COLO829 (cell line): ENCODE results near the gene LGALS7.
"Not testable (repeated sequence)": the region's sequence is repeated elsewhere in the genome, so short reads cannot be mapped to it uniquely, and the experiment has no call there.

ENCODE experiments used
- DNase-seq: peaks from one replicate; pipeline ENCODE4 v3.0.0; 2012; ENCODE audit warnings: low spot score

LGALS7 gene

GRCh38 chr19:38770949-38771275 lies 2.4 kb downstream of the LGALS7 start:
- DNase-seq = not testable (repeated sequence)

GRCh38 chr19:38770228-38770948 lies 2.9 kb downstream of the LGALS7 start:
- not testable (repeated sequence) for DNase-seq

- no peak for DNase-seq
Measured at GRCh38 chr19:38769635-38770211, 3.6 kb downstream of the LGALS7 start.

- DNase-seq = no peak
Measured at GRCh38 chr19:38766276-38767047, 6.9 kb downstream of the LGALS7 start.

GRCh38 chr19:38765214-38765613 lies 8.1 kb downstream of the LGALS7 start:
- DNase-seq = no peak

- DNase-seq = no peak
Measured at GRCh38 chr19:38763795-38764220, 9.5 kb downstream of the LGALS7 start.

- DNase-seq = not testable (repeated sequence)
Measured at GRCh38 chr19:38761884-38762389, 11.4 kb downstream of the LGALS7 start.

- not testable (repeated sequence) for DNase-seq
Measured at GRCh38 chr19:38760805-38761517, 12.4 kb downstream of the LGALS7 start.

- peak; percentile 69 for DNase-seq
Measured at GRCh38 chr19:38759590-38760003, 13.7 kb downstream of the LGALS7 start.

GRCh38 chr19:38754196-38754595 lies 19.1 kb downstream of the LGALS7 start:
- DNase-seq = not testable (repeated sequence)

GRCh38 chr19:38753783-38754182 lies 19.5 kb downstream of the LGALS7 start:
- not testable (repeated sequence) for DNase-seq

GRCh38 chr19:38745316-38745715 lies 28.0 kb downstream of the LGALS7 start:
- no peak for DNase-seq

GRCh38 chr19:38744874-38745273 lies 28.4 kb downstream of the LGALS7 start:
- DNase-seq = no peak

GRCh38 chr19:38744298-38744681 lies 29.0 kb downstream of the LGALS7 start, which contains the start of gene CAPN12:
TSS of gene CAPN12 (minus strand) at chr19:38744474. CDS start at chr19:38744165, 309 bp downstream.
- DNase-seq = no peak

- no peak for DNase-seq
Measured at GRCh38 chr19:38743394-38744297, 29.7 kb downstream of the LGALS7 start.

- DNase-seq = no peak
Measured at GRCh38 chr19:38742906-38743305, 30.4 kb downstream of the LGALS7 start.

GRCh38 chr19:38742296-38742695 lies 31.0 kb downstream of the LGALS7 start:
- no peak for DNase-seq

- no peak for DNase-seq
Measured at GRCh38 chr19:38741670-38742069, 31.6 kb downstream of the LGALS7 start.

- no peak for DNase-seq
Measured at GRCh38 chr19:38740932-38741331, 32.4 kb downstream of the LGALS7 start.

GRCh38 chr19:38740257-38740592 lies 33.1 kb downstream of the LGALS7 start:
- DNase-seq = no peak
